GM12878 (cell line): ENCODE results near the gene CLDN6. TPM values are rescaled to one million over a fixed set of nuclear protein-coding genes. Genes with fewer than 3 reads are reported as not detected.

Experiments used
- ATAC-seq: fragments of 200-7000 bp; cut with Tn5 transposase; 3 replicates; pipeline ENCODE4 v1.9.1; 2020; ENCODE audit warnings: mild to moderate bottlenecking, moderate library complexity
- BruUV-seq: library from RNA; stranded (reverse); fragments of 400-500 nt; replicated peaks from 2 replicates; lab custom pipeline; 2021; lab: Mats Ljungman, UMichigan
- CTCF ChIA-PET: fragments of 300-600 bp; sonication (Branson Sonifier 250); formaldehyde crosslinking; extraction: SDS; loops from one replicate; lab custom pipeline; 2021; ENCODE audit warnings: inconsistent platforms; lab: Yijun Ruan, JAX
- POLR2A ChIA-PET: fragments of 350-600 bp; formaldehyde crosslinking; extraction: SDS; loops from one replicate; lab custom pipeline; 2021; ENCODE audit warnings: inconsistent platforms; lab: Charles Lee
- RAD21 ChIA-PET: fragments of 300-600 bp; sonication (Branson Sonifier 250); formaldehyde crosslinking; loops from one replicate; lab custom pipeline; 2023; ENCODE audit warnings: antibody characterized with exemption; ENCODE audit not compliant: unreplicated experiment; lab: Charles Lee
- SMC1A ChIA-PET: fragments of 300-600 bp; sonication (Branson Sonifier 250); formaldehyde crosslinking; loops from one replicate; lab custom pipeline; 2023; ENCODE audit not compliant: unreplicated experiment, uncharacterized antibody; lab: Charles Lee
- DNase-seq: peaks from one replicate; pipeline ENCODE4 v3.0.0-alpha.2; 2011; ENCODE audit warnings: low read depth, low spot score
- FAIRE-seq: peaks from 3 replicates; lab custom pipeline; 2011; peaks lifted over from hg19 to GRCh38; lab: Jason Lieb, UNC
- H2AFZ ChIP-seq: 2 replicates; pipeline ENCODE4 v1.6.0; 2011; ENCODE audit warnings: low read depth, low read length, control low read depth; ENCODE audit not compliant: control insufficient read depth
- H3K27ac ChIP-seq: 2 replicates; pipeline ENCODE4 v1.5.1; 2011; ENCODE audit warnings: control low read depth; ENCODE audit not compliant: control insufficient read depth, insufficient read depth
- H3K27me3 ChIP-seq, 2 experiments: replicated peaks in 1 of 2; 2 replicates each; pipeline versions ENCODE4 v1.6.0 to v1.6.1; 2011; ENCODE audit warnings: low read length in 1 of 2; ENCODE audit not compliant: control insufficient read depth in 2 of 2, insufficient read depth in 2 of 2
- H3K36me3 ChIP-seq, 2 experiments: 2 replicates each; pipeline ENCODE4 v1.5.1; 2011; ENCODE audit warnings: low read length in 1 of 2; ENCODE audit not compliant: control insufficient read depth in 2 of 2, insufficient read depth in 2 of 2
- H3K4me1 ChIP-seq: 2 replicates; pipeline ENCODE4 v1.6.1; 2011; ENCODE audit warnings: mild to moderate bottlenecking, low read length, moderate library complexity, mixed read lengths; ENCODE audit not compliant: control insufficient read depth, insufficient read depth
- H3K4me2 ChIP-seq: 2 replicates; pipeline ENCODE4 v1.6.0; 2011; ENCODE audit warnings: control low read depth; ENCODE audit not compliant: control insufficient read depth, insufficient read depth
- H3K4me3 ChIP-seq: fragments of 200-600 bp; sonication (generic); 2 replicates; pipeline ENCODE4 v1.5.1; 2016
- H3K79me2 ChIP-seq: 2 replicates; pipeline ENCODE4 v1.6.0; 2011; ENCODE audit warnings: low read length; ENCODE audit not compliant: control insufficient read depth, insufficient read depth
- H3K9ac ChIP-seq: 2 replicates; pipeline ENCODE4 v1.8.0; 2011; ENCODE audit warnings: low read length, control low read depth, mixed read lengths; ENCODE audit not compliant: control insufficient read depth, insufficient read depth
- H3K9me3 ChIP-seq: replicated peaks from 3 replicates; pipeline ENCODE4 v1.5.1; 2011; ENCODE audit warnings: mild to moderate bottlenecking, low read length; ENCODE audit not compliant: control insufficient read depth, insufficient read depth
- H4K20me1 ChIP-seq: 2 replicates; pipeline ENCODE4 v1.6.0; 2011; ENCODE audit not compliant: control insufficient read depth, insufficient read depth
- CTCF ChIP-seq, 3 experiments: IDR thresholded peaks in 2 of 3; conservative IDR thresholded peaks in 1 of 3; 2 replicates each; pipeline ENCODE4 v1.5.1; 2011; ENCODE audit warnings: low read depth in 3 of 3, low read length in 3 of 3, mild to moderate bottlenecking in 3 of 3, control low read depth in 2 of 3, moderate library complexity in 2 of 3, inconsistent platforms in 1 of 3, mixed read lengths in 1 of 3; ENCODE audit not compliant: control insufficient read depth in 2 of 3, insufficient read depth in 1 of 3; ENCODE audit errors: extremely low read depth in 1 of 3
- GATAD2B ChIP-seq: fragments of 450-650 bp; conservative IDR thresholded peaks from 2 replicates; pipeline ENCODE4 v1.6.1; 2017; ENCODE audit warnings: low read depth, mild to moderate bottlenecking, moderate library complexity
- MYC ChIP-seq: IDR thresholded peaks from 2 replicates; pipeline ENCODE4 v1.6.1; 2011; ENCODE audit warnings: mild to moderate bottlenecking, low read length, moderate library complexity, inconsistent platforms; ENCODE audit not compliant: insufficient read depth, insufficient replicate concordance, insufficient read length, severe bottlenecking
- NR2F1 ChIP-seq: fragments of 450-650 bp; conservative IDR thresholded peaks from 2 replicates; pipeline ENCODE4 v1.6.1; 2017; ENCODE audit warnings: mild to moderate bottlenecking
- PBX3 ChIP-seq: IDR thresholded peaks from 2 replicates; pipeline ENCODE4 v1.6.1; 2011; ENCODE audit warnings: mild to moderate bottlenecking, low read depth, low read length, moderate library complexity; ENCODE audit not compliant: insufficient replicate concordance
- SIN3A ChIP-seq: IDR thresholded peaks from 2 replicates; pipeline ENCODE4 v1.6.1; 2012; ENCODE audit warnings: low read depth, low read length, improper control_type of control experiment
- SMARCA5 ChIP-seq: fragments of 450-650 bp; IDR thresholded peaks from 2 replicates; pipeline ENCODE4 v1.6.1; 2017; ENCODE audit warnings: mild to moderate bottlenecking
- SP1 ChIP-seq: IDR thresholded peaks from one replicate; pipeline ENCODE4 v1.6.1; 2011; ENCODE audit warnings: low read depth, low read length
- TAF1 ChIP-seq: IDR thresholded peaks from 2 replicates; pipeline ENCODE4 v1.6.1; 2011; ENCODE audit warnings: mild to moderate bottlenecking, low read depth, low read length, borderline replicate concordance
- YY1 ChIP-seq: IDR thresholded peaks from 2 replicates; pipeline ENCODE4 v1.6.1; 2011; ENCODE audit warnings: low read depth, mild to moderate bottlenecking, low read length
- ZBTB33 ChIP-seq: fragments of 450-650 bp; IDR thresholded peaks from 2 replicates; pipeline ENCODE4 v1.6.1; 2017; ENCODE audit warnings: mild to moderate bottlenecking
- WGBS: methylation state at CpG from one replicate; pipeline ENCODE4 v1.1.6; 2016; ENCODE audit warnings: low lambda C conversion rate; ENCODE audit not compliant: insufficient replicate concordance, insufficient coverage; ENCODE audit errors: missing lambda C conversion rate; 5-methylcytosine and 5-hydroxymethylcytosine counted together
- in situ Hi-C: fragments of 300-500 bp; cut with MboI; formaldehyde crosslinking; loops from 9 replicates; pipeline ENCODE4 v1.14.3; 2018; ENCODE audit warnings: mixed read lengths
- intact Hi-C: fragments of 100-400 bp; cut with micrococcal nuclease; formaldehyde crosslinking; loops from one replicate; pipeline ENCODE4 v1.14.2; 2022; ENCODE audit not compliant: unreplicated experiment
- polyA plus RNA-seq, 11 experiments: library from polyadenylated mRNA; depleted of rRNA in 4 of 11; unstranded in 6 of 11; stranded (reverse) in 5 of 11; fragments of >200 nt; fragmentation: Nextera tagmentation in 4 of 11; fragmentation: Illumina TruSeq in 1 of 11; extraction: Ambion mirVana in 4 of 11; extraction: Trizol in 1 of 11; gene quantifications; 1 replicate in 1 of 11; 2 replicates in 10 of 11; pipeline versions ENCODE4 v1.2.1 to v1.2.3, GENCODE V29; 2011 to 2016; ENCODE audit warnings: inconsistent platforms in 2 of 11, missing spikeins in 2 of 11, low read depth in 1 of 11
- total RNA-seq, 4 experiments: library from RNA; depleted of rRNA in 3 of 4; stranded (reverse); fragments of >200 nt in 3 of 4; fragmentation: Illumina TruSeq in 1 of 4; extraction: Trizol in 1 of 4; gene quantifications; 2 replicates each; pipeline versions ENCODE4 v1.2.1 to v1.2.3, GENCODE V29; 2013 to 2021

Gene CLDN6
- total and polyA plus RNA-seq, 10 of the 15 experiments (the other 5 are each of a cell fraction or from before 2014, with no cell fraction given): 0.15 to 0.26 (median 0.23) TPM; not detected in 7

GRCh38 chr16:3058139-3059030, 40.4 kb upstream of the CLDN6 start:
- peaks cover 16% of the 10 kb centered on the region for H3K4me1 ChIP-seq
- no peak for FAIRE-seq
- no peak for TF ChIP-seq SIN3A
- no peak for TF ChIP-seq TAF1
- peak; percentile 58; the same call in 1 of the 2 replicates for TF ChIP-seq NR2F1
- TF ChIP-seq PBX3: no peak
- no peak for TF ChIP-seq SP1
- TF ChIP-seq GATAD2B: 0 out of 2 replicates have a peak, but pooled peaks have one; percentile 37
- TF ChIP-seq CTCF (IDR thresholded peaks at IDR 0.05 in 2 of 3, conservative IDR thresholded peaks at IDR 0.05 in 1 of 3; ENCODE audit: control insufficient read depth in 2 of 3, extremely low read depth in 1 of 3, insufficient read depth in 1 of 3, low read depth in 3 of 3, low read length in 3 of 3): peak in 2 of 3 experiments; percentile 49 to 59; a peak in 5 of 6 replicates
- TF ChIP-seq MYC: no peak
- peak; percentile 10; the same call in 1 of the 2 replicates for TF ChIP-seq SMARCA5
- TF ChIP-seq ZBTB33: no peak
- TF ChIP-seq YY1: peak; percentile 8; the same call in 1 of the 2 replicates

More at GRCh38 chr16:3058139-3059030, 40.4 kb upstream of the CLDN6 start:
- BruUV-seq: TSS peak; percentile 45
- peak; percentile 76 for ATAC-seq
- Histone ChIP-seq H3K4me2 (peak overlapping the region; percentile 75), H3K4me3 (peak overlapping the region; percentile 87), H3K27ac (peak overlapping the region; percentile 70), H2AFZ (peak overlapping the region; percentile 87), H3K9ac (peak overlapping the region; percentile 82), H3K27me3 (no peaks in the 10 kb centered on the region), H3K36me3 (no peaks in the 10 kb centered on the region), H3K9me3 (no peaks in the 10 kb centered on the region; the same call in 2 of the 3 replicates), H4K20me1 (no peaks in the 10 kb centered on the region), H3K79me2 (no peaks in the 10 kb centered on the region)
- ChIA-PET CTCF (interaction anchor here (0.6 to 9.5 kb wide), 29 partner anchors 10 to 113 kb away, joined by 3 to 174 read pairs (median 6); partner anchors contain the start of genes HCFC1R1, THOC6 and ZNF213), POLR2A (interaction anchor here (0.6 to 1.4 kb wide), 12 partner anchors 13 to 1072 kb away, joined by 3 to 5 read pairs (median 4); partner anchors contain the start of genes HCFC1R1, THOC6 and ZNF213), RAD21 (interaction anchor here (0.5 to 3.0 kb wide), 20 partner anchors 17 to 114 kb away, joined by 3 to 72 read pairs (median 6); partner anchors contain the start of genes TNFRSF12A and ZNF213), SMC1A (interaction anchor here (0.7 to 3.9 kb wide), 9 partner anchors 16 to 76 kb away, joined by 3 to 53 read pairs (median 4); partner anchors contain the start of gene ZNF213)
- intact Hi-C loops: loop anchor here (1.0 to 2.0 kb wide), 3 partner anchors 37 to 108 kb away; no protein-coding TSS in a partner anchor
- in situ Hi-C loops: no loop called here
- WGBS: 7% methylated on average over 52 of the region's 77 CpGs
- no peak for DNase-seq
